ENCODE data around the gene NPAS2.

DNA sequence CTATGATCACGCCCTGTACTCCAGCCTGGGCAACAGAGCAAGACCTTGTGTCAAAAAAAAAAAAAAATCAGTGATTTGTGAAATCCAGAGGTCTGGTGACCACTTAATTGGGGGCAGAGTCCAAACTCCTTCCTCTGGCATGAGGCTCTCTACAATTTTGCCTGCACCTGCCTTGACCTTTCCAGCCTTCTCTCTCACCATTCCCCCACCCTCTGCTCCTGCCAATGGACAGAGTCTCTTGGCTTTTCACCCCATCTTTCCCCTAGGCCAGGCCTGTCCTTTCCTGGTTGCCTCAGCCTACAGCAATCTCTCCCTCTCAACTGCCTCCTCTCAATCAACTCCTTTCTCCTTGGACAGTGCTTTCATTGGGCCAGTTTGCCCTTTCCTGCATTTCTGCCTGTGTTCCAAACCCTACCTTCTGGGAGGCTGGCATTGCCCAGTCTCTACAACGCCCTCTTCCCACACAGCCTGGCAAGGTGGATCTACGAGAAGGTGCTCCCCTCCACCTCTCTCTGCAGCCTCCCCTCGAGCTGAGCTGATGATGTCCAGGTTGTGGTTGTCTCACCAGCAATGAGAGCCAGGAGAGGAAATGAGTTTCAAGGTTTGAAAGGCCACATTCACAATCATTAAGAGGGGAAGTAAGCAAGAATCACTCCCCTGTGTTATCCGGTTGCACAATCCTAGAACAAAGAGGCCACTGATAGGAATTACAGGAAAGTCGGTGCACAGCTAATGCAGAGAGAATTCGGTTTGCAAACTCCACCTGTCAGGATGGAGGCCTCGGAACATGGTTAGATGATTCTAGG is 39.5 kb upstream of the NPAS2 start:
- no peak for TF ChIP-seq CTCF (conservative IDR thresholded peaks at IDR 0.05 in 1 of 2, IDR thresholded peaks at IDR 0.05 in 1 of 2; ENCODE audit: low read depth in 1 of 2, low read length in 2 of 2)
- no peak for TF ChIP-seq EZH2 (IDR thresholded peaks at IDR 0.05; ENCODE audit: low read length, missing control alignments)
